Measurements from ENCODE around the gene KCNJ16.

KCNJ16 gene

DNA sequence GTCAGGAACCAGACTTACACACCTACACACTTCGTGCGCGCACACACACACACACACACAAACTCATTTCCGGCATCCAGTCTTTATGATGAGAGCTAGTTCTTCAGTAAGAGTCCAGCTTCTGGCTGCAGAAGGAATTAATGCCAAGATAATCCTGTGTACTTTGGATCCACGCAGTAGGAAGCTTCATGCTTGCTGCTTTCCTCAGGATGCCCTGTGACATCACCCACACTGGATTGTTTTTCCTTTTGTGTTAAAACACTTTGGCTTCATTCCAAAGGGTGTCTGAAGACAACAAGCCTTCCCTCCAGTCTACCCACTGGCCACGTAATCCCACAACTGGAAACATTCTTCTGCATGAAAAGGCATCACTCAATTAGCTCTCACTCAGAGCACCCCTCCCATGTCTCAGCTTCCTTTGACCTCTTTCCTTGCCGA lies 35.4 kb downstream of the KCNJ16 start:
- TF ChIP-seq YY1 (IDR thresholded peaks at IDR 0.05; ENCODE audit: low read depth) (no peak), TAF1 (IDR thresholded peaks at IDR 0.05; ENCODE audit: low read depth) (no peak), TEAD4 (IDR thresholded peaks at IDR 0.05) (no peak), TCF12 (IDR thresholded peaks at IDR 0.05; ENCODE audit: low read depth) (no peak), EGR1 (IDR thresholded peaks at IDR 0.05) (no peak), CREB1 (IDR thresholded peaks at IDR 0.05; ENCODE audit: low read depth) (no peak), NFIC (IDR thresholded peaks at IDR 0.05) (no peak), EP300 (IDR thresholded peaks at IDR 0.05; ENCODE audit: borderline replicate concordance) (no peak), CEBPB (IDR thresholded peaks at IDR 0.05) (no peak), FOXM1 (IDR thresholded peaks at IDR 0.05; ENCODE audit: borderline replicate concordance, low read depth) (no peak), ZBTB7A (IDR thresholded peaks at IDR 0.05; ENCODE audit: low read depth) (no peak), RAD21 (IDR thresholded peaks at IDR 0.05; ENCODE audit: low read depth) (no peak)
- TF ChIP-seq, protein P1, sequence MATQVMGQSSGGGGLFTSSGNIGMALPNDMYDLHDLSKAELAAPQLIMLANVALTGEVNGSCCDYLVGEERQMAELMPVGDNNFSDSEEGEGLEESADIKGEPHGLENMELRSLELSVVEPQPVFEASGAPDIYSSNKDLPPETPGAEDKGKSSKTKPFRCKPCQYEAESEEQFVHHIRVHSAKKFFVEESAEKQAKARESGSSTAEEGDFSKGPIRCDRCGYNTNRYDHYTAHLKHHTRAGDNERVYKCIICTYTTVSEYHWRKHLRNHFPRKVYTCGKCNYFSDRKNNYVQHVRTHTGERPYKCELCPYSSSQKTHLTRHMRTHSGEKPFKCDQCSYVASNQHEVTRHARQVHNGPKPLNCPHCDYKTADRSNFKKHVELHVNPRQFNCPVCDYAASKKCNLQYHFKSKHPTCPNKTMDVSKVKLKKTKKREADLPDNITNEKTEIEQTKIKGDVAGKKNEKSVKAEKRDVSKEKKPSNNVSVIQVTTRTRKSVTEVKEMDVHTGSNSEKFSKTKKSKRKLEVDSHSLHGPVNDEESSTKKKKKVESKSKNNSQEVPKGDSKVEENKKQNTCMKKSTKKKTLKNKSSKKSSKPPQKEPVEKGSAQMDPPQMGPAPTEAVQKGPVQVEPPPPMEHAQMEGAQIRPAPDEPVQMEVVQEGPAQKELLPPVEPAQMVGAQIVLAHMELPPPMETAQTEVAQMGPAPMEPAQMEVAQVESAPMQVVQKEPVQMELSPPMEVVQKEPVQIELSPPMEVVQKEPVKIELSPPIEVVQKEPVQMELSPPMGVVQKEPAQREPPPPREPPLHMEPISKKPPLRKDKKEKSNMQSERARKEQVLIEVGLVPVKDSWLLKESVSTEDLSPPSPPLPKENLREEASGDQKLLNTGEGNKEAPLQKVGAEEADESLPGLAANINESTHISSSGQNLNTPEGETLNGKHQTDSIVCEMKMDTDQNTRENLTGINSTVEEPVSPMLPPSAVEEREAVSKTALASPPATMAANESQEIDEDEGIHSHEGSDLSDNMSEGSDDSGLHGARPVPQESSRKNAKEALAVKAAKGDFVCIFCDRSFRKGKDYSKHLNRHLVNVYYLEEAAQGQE (IDR thresholded peaks at IDR 0.05; ENCODE audit: low read depth), result no peak
- TF ChIP-seq, protein P2, sequence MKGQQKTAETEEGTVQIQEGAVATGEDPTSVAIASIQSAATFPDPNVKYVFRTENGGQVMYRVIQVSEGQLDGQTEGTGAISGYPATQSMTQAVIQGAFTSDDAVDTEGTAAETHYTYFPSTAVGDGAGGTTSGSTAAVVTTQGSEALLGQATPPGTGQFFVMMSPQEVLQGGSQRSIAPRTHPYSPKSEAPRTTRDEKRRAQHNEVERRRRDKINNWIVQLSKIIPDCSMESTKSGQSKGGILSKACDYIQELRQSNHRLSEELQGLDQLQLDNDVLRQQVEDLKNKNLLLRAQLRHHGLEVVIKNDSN (IDR thresholded peaks at IDR 0.05), result no peak
- TF ChIP-seq, protein P3, sequence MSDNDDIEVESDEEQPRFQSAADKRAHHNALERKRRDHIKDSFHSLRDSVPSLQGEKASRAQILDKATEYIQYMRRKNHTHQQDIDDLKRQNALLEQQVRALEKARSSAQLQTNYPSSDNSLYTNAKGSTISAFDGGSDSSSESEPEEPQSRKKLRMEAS (IDR thresholded peaks at IDR 0.05), result no peak

DNA sequence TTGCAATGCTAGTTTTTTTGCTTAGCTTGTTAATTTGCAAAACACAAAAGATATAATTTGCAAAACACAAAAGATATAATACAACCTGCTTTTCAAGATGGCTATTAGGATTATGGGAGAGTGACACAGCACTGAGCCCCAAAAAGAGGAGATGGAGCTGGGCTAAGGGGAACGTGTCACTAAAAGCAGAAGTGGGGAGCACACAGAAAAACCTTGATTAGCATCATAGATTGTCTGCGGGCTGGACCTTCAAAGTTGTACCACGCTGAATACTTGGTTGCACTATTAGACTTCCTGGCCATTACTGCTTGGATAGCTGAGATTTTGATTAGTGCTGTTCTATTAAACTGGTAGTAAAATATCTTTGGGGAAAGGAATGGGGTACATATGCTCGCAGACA lies 36.2 kb downstream of the KCNJ16 start:
- TF ChIP-seq EP300 (IDR thresholded peaks at IDR 0.05; ENCODE audit: borderline replicate concordance) (no peak), TEAD4 (IDR thresholded peaks at IDR 0.05) (no peak), TAF1 (IDR thresholded peaks at IDR 0.05; ENCODE audit: low read depth) (no peak), TCF12 (IDR thresholded peaks at IDR 0.05; ENCODE audit: low read depth) (no peak), YY1 (IDR thresholded peaks at IDR 0.05; ENCODE audit: low read depth) (no peak), CEBPB (IDR thresholded peaks at IDR 0.05) (no peak), EGR1 (IDR thresholded peaks at IDR 0.05) (no peak), ZBTB7A (IDR thresholded peaks at IDR 0.05; ENCODE audit: low read depth) (no peak), CREB1 (IDR thresholded peaks at IDR 0.05; ENCODE audit: low read depth) (no peak), NFIC (IDR thresholded peaks at IDR 0.05) (no peak), FOXM1 (IDR thresholded peaks at IDR 0.05; ENCODE audit: borderline replicate concordance, low read depth) (no peak)
- TF ChIP-seq, protein P3 (IDR thresholded peaks at IDR 0.05), result no peak
- TF ChIP-seq, protein P1 (IDR thresholded peaks at IDR 0.05; ENCODE audit: low read depth), result no peak

DNA sequence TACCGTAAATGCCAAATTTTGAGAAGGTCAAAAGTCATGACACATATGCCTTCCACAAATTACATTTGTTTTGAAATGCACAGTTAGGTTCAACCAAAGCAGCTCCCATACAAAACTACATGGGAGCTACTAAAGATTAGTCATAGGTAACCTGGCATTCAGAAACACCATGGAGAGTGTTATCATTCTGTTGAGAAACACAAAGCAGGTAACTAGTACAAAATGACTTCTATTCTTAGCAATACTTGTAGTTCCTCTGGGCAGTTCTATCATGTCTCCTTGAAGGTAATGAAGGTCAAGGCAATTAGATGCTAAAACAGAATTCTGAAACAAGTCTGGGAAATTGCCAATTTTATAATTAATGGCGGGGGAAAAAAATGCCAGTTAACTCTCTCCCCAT lies 39.4 kb downstream of the KCNJ16 start:
- TF ChIP-seq CREB1 (IDR thresholded peaks at IDR 0.05; ENCODE audit: low read depth), result no peak
- TF ChIP-seq EP300 (IDR thresholded peaks at IDR 0.05; ENCODE audit: borderline replicate concordance), result no peak
- no peak for TF ChIP-seq ZBTB7A (IDR thresholded peaks at IDR 0.05; ENCODE audit: low read depth)
- no peak for TF ChIP-seq FOXM1 (IDR thresholded peaks at IDR 0.05; ENCODE audit: borderline replicate concordance, low read depth)
- TF ChIP-seq EGR1 (IDR thresholded peaks at IDR 0.05), result no peak
- TF ChIP-seq TEAD4 (IDR thresholded peaks at IDR 0.05), result no peak
- TF ChIP-seq CEBPB (IDR thresholded peaks at IDR 0.05), result no peak

DNA sequence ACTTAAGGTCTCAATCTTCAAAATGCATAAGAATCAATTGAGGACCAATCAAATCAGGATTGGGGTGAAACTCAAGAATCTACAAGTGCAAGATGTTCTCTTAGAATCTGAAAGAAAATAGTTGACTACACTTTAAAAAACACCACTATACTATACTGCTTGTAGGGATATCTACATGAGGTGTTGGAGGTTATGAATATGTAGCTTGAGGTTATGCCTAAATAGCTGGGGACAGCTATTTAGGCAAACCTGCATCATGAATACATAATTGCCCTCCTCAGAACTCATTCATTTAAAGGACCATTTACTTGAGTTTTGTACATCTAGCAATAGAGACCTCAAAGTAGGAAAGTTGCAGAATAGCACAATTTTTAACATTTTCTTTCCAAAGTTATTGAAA lies 40.1 kb downstream of the KCNJ16 start:
- no peak for TF ChIP-seq EP300 (IDR thresholded peaks at IDR 0.05; ENCODE audit: borderline replicate concordance)
- TF ChIP-seq TEAD4 (IDR thresholded peaks at IDR 0.05), result no peak

DNA sequence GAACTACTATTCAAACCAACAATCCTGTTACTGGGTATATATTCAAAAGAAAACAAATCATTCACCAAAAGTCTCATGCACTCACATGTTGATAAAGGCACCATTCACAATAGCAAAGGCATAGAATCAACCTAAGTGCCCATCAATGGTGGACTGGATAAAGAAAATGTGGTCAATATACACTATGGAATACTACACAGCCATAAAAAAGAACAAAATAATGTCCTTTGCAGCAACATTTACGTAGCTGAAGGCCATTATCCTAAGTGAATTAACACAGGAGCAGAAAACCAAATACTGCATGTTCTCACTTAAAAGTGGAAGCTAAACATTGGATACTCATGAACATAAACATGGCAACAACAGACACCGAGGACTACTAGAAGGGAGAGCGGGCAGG lies 41.9 kb downstream of the KCNJ16 start:
- no peak for TF ChIP-seq CREB1 (IDR thresholded peaks at IDR 0.05; ENCODE audit: low read depth)
- TF ChIP-seq ZBTB7A (IDR thresholded peaks at IDR 0.05; ENCODE audit: low read depth), result no peak
- TF ChIP-seq EP300 (IDR thresholded peaks at IDR 0.05; ENCODE audit: borderline replicate concordance), result no peak
- no peak for TF ChIP-seq YY1 (IDR thresholded peaks at IDR 0.05; ENCODE audit: low read depth)
- TF ChIP-seq TCF12 (IDR thresholded peaks at IDR 0.05; ENCODE audit: low read depth), result no peak
- no peak for TF ChIP-seq FOXM1 (IDR thresholded peaks at IDR 0.05; ENCODE audit: borderline replicate concordance, low read depth)
- no peak for TF ChIP-seq TAF1 (IDR thresholded peaks at IDR 0.05; ENCODE audit: low read depth)
- TF ChIP-seq EGR1 (IDR thresholded peaks at IDR 0.05), result no peak
- TF ChIP-seq TEAD4 (IDR thresholded peaks at IDR 0.05), result no peak
- TF ChIP-seq NFIC (IDR thresholded peaks at IDR 0.05), result no peak
- TF ChIP-seq RAD21 (IDR thresholded peaks at IDR 0.05; ENCODE audit: low read depth), result no peak
- TF ChIP-seq, protein P1 (IDR thresholded peaks at IDR 0.05; ENCODE audit: low read depth), result no peak
- TF ChIP-seq CEBPB (IDR thresholded peaks at IDR 0.05), result no peak
- TF ChIP-seq, protein P3 (IDR thresholded peaks at IDR 0.05), result no peak
